Testis (tissue), 2 donors: ENCODE measurements around the gene ADCK2.

Experiments used
- CTCF ChIP-seq, 3 experiments: fragments of 450-650 bp in 2 of 3; fragments of 200-600 bp in 1 of 3; sonication (generic) in 1 of 3; IDR thresholded peaks; one replicate each; pipeline ENCODE4 v1.5.1; 2016 to 2019; ENCODE audit warnings: antibody characterized with exemption in 3 of 3, mild to moderate bottlenecking in 2 of 3, moderate library complexity in 1 of 3
- POLR2A ChIP-seq: fragments of 450-650 bp; IDR thresholded peaks from one replicate; pipeline ENCODE4 v1.6.1; 2017; ENCODE audit warnings: antibody characterized with exemption, mild to moderate bottlenecking, moderate library complexity

GRCh38 chr7:140680886-140681285 lies 8.1 kb downstream of the ADCK2 start:
- TF ChIP-seq CTCF (IDR thresholded peaks at IDR 0.05) (no peak), POLR2A (no peak)
